Stimulated activated CD8-positive, alpha-beta memory T cell treated with anti-CD3 and anti-CD28 coated beads, Interleukin-12 subunit alpha, Interleukin-12 subunit beta, amount 100 ng/mL, for 4 hours (primary cell): Measurements from ENCODE around the gene RHAG.
"Not testable (repeated sequence)": the region's sequence is repeated elsewhere in the genome, so short reads cannot be mapped to it uniquely, and the experiment has no call there.

Source experiments
- DNase-seq: peaks from one replicate; pipeline ENCODE4 v3.0.0-alpha.2; 2020; ENCODE audit warnings: low read depth

RHAG gene

DNA sequence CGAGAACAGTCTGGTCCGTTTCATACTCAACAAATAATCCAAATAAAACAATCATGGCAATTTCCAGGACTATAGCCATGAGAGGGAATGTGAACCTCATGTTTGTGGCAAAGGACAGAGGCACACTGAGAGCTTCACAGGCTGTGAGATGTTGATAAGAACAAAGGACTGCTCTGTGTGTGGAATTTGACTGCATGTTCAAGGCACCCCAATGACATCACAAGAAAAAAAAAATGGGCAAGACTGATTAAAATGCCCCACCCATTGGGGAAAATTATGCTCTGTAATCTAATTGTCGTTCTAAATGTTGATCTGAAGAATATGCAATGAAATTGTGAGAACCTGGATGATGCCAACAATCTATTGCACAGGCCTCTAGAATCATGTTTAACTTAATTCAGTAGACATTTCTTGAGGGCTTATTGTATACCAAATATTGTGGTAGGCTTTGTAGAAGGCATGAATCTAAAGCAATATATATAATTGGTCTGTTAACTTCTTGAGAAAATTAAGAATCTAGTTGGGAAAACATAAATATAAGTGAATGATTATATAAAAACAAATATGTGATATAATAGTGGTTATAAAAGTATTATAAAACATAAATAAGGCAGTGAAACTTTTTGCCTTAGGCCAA, at the start of gene RHAG:
Gene RHAG (minus strand): TSS at position 127 of the 637 bp plus-strand sequence. CDS start 27 bp downstream, at position 100.
- no peak for DNase-seq

DNA sequence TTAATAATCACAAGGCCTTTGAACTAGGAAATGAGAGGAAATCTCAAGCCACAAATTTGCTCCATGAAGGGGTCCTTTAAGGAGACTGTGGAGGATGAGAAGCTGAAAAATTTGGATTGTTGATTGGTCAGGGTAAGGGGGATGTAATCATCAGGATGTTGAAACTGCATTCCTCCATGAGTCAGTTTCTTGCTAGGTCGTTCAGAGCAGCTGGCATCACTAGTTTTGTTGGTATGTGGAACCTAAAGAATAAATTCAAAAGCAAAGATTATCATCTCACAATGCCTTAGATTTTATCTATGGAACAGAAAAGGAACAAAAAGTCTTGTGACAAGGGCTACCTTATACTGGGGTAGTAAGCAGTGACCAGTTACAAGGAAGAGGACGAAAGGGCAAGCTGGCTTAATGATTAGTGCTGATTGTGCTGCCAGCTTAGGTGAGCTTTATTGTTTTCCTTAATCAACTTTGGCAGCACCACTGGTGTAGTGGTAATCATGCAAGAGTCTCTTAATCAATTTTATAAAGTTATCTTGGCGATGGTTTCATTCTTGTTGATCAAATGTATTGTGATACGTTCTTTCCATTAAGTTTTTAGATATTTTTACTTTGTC, 40.1 kb upstream of the RHAG start:
- no peak for DNase-seq

- DNase-seq = no peak
These were observed 39.2 kb upstream of the RHAG start for GRCh38 chr6:49675816-49676215.

- DNase-seq = no peak
These were observed 31.5 kb upstream of the RHAG start for GRCh38 chr6:49668083-49668511.

DNA sequence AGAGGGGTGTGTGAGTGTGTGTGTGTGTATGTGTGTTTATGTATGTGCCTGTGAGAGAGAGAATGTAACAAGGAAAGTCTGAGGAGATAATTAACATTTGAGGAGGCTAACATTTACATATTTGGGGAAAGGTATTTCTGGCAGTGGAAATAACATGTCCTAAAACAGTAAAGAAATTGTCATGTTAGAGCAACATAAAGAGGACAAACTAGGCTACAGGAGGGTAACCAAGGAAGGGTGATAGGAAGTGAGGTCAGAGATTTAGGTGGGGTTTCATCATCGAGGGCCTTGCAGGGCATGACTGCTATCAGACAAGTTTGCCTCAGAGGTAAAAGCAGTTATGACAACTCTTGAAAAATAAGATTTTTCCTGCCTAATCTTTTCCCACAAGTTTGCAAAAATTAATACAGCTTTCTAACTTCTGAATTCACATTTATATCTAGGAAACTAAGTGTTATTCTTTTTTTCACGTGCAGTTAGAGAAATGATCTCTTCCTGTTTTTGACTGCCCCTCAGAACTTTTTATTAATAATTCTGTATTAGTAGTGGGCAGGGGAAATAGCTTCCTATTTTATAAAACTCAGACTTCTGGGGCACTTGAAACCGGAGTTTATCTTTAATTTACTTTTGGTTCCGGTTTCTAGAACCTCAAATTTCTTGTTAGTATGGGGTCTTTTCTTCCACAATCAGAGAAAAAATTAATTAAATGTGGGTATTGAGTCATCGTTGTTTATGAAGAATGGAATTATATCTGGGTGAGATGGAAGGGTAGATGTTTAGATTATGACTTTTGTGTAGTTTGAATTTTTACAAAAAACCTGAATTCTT, 30.5 kb upstream of the RHAG start:
- DNase-seq = no peak

DNA sequence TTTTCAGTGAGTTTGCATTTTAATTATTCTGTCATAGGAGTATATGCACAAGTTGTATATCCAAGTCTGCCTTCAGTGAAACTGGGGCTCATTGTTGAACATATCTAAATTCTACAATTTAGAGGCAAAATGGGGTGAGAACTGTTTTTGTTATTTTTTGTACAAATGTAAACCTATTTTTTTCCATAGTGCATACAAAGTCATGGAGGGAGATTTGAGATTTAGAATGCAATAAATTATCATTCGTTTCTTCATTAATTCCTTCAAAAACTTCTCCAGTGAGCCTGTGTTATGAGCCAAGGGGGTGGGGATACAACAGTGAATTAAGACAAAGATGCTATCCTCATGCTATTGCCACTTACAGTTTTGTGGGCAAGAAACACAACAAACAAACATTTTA, 29.8 kb upstream of the RHAG start:
- no peak for DNase-seq

DNA sequence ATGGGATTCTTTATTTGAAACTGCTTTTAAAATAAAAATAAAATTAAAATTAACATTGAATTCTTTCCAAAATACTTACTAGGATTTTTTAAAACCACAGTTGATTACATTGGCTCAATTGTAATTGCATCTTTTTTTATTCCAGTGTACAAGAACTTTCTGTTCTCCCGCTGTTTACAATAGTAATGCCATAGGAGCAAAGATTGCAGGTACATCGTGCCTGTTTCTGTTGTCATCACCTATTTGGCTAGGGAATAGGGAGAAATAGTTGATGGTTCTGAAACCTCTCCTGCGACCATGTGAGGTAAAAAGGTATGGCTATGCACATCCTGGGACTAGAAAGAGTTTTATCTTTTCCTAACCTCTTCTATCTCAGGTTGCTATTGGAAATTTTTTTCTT, 28.2 kb upstream of the RHAG start:
- DNase-seq = no peak

DNA sequence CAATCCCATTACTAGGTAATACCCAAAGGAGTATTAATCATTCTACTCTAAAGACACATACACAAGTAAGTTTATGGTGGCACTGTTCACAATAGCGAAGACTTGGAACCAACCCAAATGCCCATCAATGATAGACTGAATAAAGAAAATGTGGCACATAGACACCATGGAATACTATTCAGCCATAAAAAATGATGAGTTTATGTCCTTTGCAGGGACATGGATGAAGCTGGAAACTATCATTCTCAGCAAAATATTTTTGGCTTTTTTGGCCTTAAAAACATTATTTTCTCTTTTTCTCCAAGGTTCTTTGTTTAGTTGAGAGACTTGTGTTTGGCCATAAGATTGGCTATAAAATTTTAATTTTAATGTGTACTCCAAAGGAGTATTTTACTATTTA, 27.4 kb upstream of the RHAG start:
- not testable (repeated sequence) for DNase-seq

DNA sequence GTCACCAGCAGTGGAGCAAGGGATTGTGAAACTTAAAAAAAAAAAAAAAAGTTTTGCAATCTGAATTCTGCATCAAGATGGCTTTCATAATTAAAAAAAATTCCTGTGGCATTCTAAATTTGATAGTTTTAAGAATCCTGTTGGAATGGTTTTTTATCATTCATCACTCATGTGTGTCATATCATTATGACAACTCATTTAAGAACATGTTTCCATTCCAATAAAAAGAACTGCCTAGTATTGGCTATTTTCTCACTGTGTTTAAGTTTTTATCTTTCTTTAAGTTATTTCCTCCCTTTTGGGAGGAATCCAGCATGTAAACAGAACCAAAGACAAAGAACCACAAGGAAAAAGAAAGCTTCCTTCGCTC, 26.2 kb upstream of the RHAG start:
- no peak for DNase-seq

- no peak for DNase-seq
These were observed 25.7 kb upstream of the RHAG start for GRCh38 chr6:49662231-49662891.

GRCh38 chr6:49653942-49654341, 17.3 kb upstream of the RHAG start:
- DNase-seq = no peak

DNA sequence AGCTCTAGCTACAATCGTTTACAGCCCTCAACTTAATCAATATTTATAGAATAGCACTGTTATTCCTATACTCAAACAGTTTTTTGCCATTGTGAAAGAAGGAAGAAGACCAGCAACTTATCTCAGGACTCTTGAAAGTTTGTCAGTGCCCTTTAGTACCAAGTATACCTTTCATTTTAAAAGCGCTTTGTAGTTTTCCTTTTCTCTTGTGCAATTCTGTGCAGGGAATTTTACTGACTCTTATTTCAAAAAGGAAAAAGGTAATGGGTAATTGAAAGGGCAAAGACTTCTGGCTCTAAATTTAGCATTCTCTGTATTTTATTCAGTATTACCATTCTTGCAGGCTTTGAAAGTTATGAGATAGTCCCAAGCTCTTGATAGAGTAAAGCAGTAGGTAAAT, 16.8 kb upstream of the RHAG start:
- DNase-seq = no peak

- no peak for DNase-seq
These were observed 14.6 kb upstream of the RHAG start for GRCh38 chr6:49651239-49651638.

- no peak for DNase-seq
These were observed 13.3 kb upstream of the RHAG start for GRCh38 chr6:49649988-49650387.

DNA sequence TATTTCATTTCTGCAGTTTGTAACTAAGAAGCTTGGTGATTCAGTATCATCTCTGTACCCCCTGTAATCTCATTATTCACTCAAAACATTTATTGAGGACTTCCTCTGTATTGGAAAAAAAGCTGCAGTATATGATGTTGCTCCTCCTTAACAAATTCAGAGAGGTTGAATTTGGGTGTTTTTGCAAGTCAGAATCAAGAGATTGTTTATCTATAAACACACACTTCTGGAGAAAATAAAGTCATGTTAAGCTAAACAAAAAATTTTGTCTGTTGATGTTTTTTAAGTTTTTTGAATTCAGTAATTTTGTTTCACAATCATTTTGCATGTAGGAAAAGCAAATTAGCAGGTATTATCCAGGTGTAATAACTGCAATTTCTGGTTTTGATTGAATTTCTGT, 11.4 kb upstream of the RHAG start:
- DNase-seq = no peak

- no peak for DNase-seq
These were observed 10.8 kb upstream of the RHAG start for GRCh38 chr6:49647476-49647875.

GRCh38 chr6:49646942-49647341, 10.3 kb upstream of the RHAG start:
- no peak for DNase-seq

GRCh38 chr6:49646130-49646824, 9.6 kb upstream of the RHAG start:
- no peak for DNase-seq

DNA sequence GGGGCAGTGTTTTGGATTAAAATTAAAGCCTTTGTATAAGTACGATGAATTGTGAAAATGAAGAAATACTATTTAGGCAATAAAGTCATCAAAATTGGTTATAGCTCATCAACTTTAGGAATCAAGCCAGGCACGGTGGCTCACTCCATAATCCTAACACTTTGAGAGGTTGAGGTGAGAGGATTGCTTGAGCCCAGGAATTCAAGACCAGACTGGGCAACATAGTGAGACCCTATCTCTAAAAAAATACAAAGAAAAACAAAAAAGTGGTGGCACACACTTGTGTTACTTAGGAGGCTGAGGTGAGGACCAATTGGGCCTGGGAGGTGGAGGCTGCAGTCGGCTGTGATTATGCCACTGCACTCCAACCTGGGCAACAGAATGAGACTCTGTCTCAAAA, 8.5 kb upstream of the RHAG start:
- no peak for DNase-seq

DNA sequence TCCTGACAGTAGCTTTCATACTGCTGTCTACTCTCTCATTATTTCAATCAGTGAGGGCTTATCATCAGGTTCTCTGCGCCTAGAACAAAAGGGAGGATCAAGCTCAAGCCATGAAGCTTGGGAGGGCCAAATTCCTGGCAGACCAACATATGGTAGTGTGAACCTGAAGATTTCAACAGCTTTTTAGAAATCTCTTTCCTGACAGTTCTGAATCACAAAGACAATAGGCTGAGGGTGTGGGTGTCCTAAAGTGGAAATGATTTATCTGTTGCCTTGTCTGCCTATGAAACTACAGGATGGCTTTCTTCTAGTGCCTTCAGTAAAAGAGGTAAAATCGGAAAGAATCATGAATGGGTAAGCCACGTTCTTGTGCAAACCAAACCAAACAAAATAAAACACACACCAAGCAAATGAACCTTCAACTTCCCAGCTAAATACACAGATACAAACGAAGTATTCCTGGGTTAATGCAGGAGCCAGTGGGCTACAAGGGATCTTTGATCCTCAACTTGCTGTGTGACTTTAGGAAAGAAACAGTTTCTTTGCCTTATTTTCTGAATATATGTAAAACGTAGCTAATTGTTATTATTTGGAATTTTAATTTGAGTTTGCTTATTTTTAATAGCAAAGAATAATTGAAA, 2.7 kb upstream of the RHAG start:
- DNase-seq = no peak

DNA sequence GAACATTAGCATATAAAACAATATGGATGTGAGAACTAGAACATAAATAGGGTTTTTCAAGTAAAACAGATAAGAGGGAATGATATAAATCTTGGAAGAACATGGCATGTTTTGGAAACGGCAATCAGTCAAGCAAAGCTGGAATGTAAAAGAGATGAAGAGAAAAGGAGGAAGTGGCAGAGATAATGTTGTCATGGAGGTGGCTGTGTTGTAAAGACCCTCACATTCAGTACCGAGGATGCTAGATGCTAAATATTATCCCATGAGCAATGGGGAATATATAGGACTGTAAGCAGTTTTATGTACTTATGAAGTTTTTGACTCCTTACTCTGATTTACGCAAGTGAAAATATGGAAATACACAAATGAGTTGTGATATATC, 702 bp upstream of the RHAG start:
- no peak for DNase-seq
